HG03097 (cell line): ENCODE results near the gene PTPRN2.

Experiments used
- ATAC-seq: cut with Tn5 transposase; IDR thresholded peaks from one replicate; pipeline ENCODE4 v1.9.1; 2021; ENCODE audit not compliant: unreplicated experiment, low FRiP score

PTPRN2 gene

GRCh38 chr7:158117341-158118222 lies 470.0 kb downstream of the PTPRN2 start:
- no peak for ATAC-seq

GRCh38 chr7:158116235-158116634 lies 471.4 kb downstream of the PTPRN2 start:
- ATAC-seq, result no peak

GRCh38 chr7:158114056-158114850 lies 473.4 kb downstream of the PTPRN2 start:
- ATAC-seq, result no peak

GRCh38 chr7:158113321-158114025 lies 474.1 kb downstream of the PTPRN2 start:
- no peak for ATAC-seq

GRCh38 chr7:158112571-158113320 lies 474.9 kb downstream of the PTPRN2 start:
- no peak for ATAC-seq

GRCh38 chr7:158111906-158112570 lies 475.6 kb downstream of the PTPRN2 start:
- no peak for ATAC-seq

- no peak for ATAC-seq
Observed at GRCh38 chr7:158111049-158111751, 476.4 kb downstream of the PTPRN2 start.

GRCh38 chr7:158110661-158111048 lies 477.0 kb downstream of the PTPRN2 start:
- ATAC-seq, result no peak

GRCh38 chr7:158110034-158110590 lies 477.5 kb downstream of the PTPRN2 start:
- ATAC-seq, result no peak

- ATAC-seq, result no peak
Observed at GRCh38 chr7:158109364-158110033, 478.1 kb downstream of the PTPRN2 start.

GRCh38 chr7:158108646-158109293 lies 478.9 kb downstream of the PTPRN2 start:
- ATAC-seq, result no peak

- no peak for ATAC-seq
Observed at GRCh38 chr7:158107806-158108205, 479.8 kb downstream of the PTPRN2 start.

GRCh38 chr7:158106272-158106671 lies 481.4 kb downstream of the PTPRN2 start:
- ATAC-seq, result no peak

- ATAC-seq, result no peak
Observed at GRCh38 chr7:158103378-158103777, 484.2 kb downstream of the PTPRN2 start.

- no peak for ATAC-seq
Observed at GRCh38 chr7:158102897-158103296, 484.7 kb downstream of the PTPRN2 start.

GRCh38 chr7:158101821-158102450 lies 485.7 kb downstream of the PTPRN2 start:
- ATAC-seq, result no peak
